Spleen (tissue), 11 donors: ENCODE results near the gene SMAD3. TPM values are rescaled to one million over a fixed set of nuclear protein-coding genes. Genes with fewer than 3 reads are reported as not detected.

Source experiments
- DNase-seq: peaks from one replicate; pipeline ENCODE4 v3.0.0-alpha.2; 2020
- H3K27ac ChIP-seq, 8 donors: fragments of 200-600 bp; sonication (generic) in 7 of 8; 1 replicate in 4 of 8; 2 replicates in 4 of 8; pipeline versions ENCODE4 v1.5.0 to v1.8.0; 2016 to 2021; ENCODE audit warnings: inconsistent platforms in 4 of 8, mild to moderate bottlenecking in 4 of 8, moderate library complexity in 1 of 8
- H3K27me3 ChIP-seq, 7 donors: fragments of 200-600 bp; sonication (generic) in 6 of 7; replicated peaks in 1 of 7; 1 replicate in 4 of 7; 2 replicates in 3 of 7; pipeline versions ENCODE4 v1.5.0 to v1.8.0; 2016 to 2021; ENCODE audit warnings: inconsistent platforms in 3 of 7, mild to moderate bottlenecking in 1 of 7
- H3K36me3 ChIP-seq, 6 donors: fragments of 200-600 bp; sonication (generic) in 5 of 6; 1 replicate in 4 of 6; 2 replicates in 2 of 6; pipeline versions ENCODE4 v1.5.0 to v1.8.0; 2016 to 2021; ENCODE audit warnings: inconsistent platforms in 2 of 6
- H3K4me1 ChIP-seq, 6 donors: fragments of 200-600 bp; sonication (generic) in 5 of 6; 1 replicate in 3 of 6; 2 replicates in 3 of 6; pipeline versions ENCODE4 v1.5.0 to v1.8.0; 2016 to 2021; ENCODE audit warnings: inconsistent platforms in 3 of 6
- H3K4me3 ChIP-seq, 8 donors: fragments of 200-600 bp; sonication (generic) in 7 of 8; 1 replicate in 4 of 8; 2 replicates in 4 of 8; pipeline versions ENCODE4 v1.5.0 to v1.8.0; 2016 to 2021; ENCODE audit warnings: inconsistent platforms in 4 of 8, mild to moderate bottlenecking in 4 of 8, moderate library complexity in 2 of 8
- H3K9me3 ChIP-seq, 8 donors: fragments of 200-600 bp; sonication (generic) in 7 of 8; 1 replicate in 4 of 8; 2 replicates in 4 of 8; pipeline versions ENCODE4 v1.5.0 to v1.8.0; 2016 to 2021; ENCODE audit warnings: inconsistent platforms in 4 of 8
- POLR2A ChIP-seq, 3 donors: fragments of 450-650 bp; IDR thresholded peaks; one replicate each; pipeline ENCODE4 v1.5.1; 2017; ENCODE audit warnings: antibody characterized with exemption in 3 of 3, mild to moderate bottlenecking in 1 of 3
- POLR2AphosphoS5 ChIP-seq, 3 donors: sonication (generic); formaldehyde crosslinking; IDR thresholded peaks; one replicate each; pipeline ENCODE4 v1.5.1; 2017; ENCODE audit warnings: antibody characterized with exemption in 3 of 3
- WGBS, 5 donors: extraction: QIAGEN DNeasy Blood & Tissue Kit in 3 of 5; methylation state at CpG; one replicate each; pipeline versions ENCODE4 v1.1.5 to v1.1.7; 2013 to 2018; 5-methylcytosine and 5-hydroxymethylcytosine counted together
- intact Hi-C: fragments of 100-400 bp; cut with DNase I; formaldehyde crosslinking; loops from one replicate; pipeline ENCODE4 v1.15.0; 2023; ENCODE audit warnings: low total_unique reads
- polyA plus RNA-seq, 3 donors: library from polyadenylated mRNA; stranded (reverse); fragments of 200-250 nt; gene quantifications; one replicate each; pipeline ENCODE4 v1.2.1, GENCODE V29; 2013
- total RNA-seq, 7 donors: library from RNA; depleted of rRNA in 3 of 7; stranded (reverse); fragments of >200 nt in 3 of 7; fragmentation: NEBNext Ultra II Directional in 4 of 7; extraction: Animal tissue kit (Norgen Biotek cat#: 25700) in 4 of 7; gene quantifications; one replicate each; pipeline versions ENCODE4 v1.1.0 to v1.2.1, GENCODE V29; 2016 to 2021
- TF ChIP-seq, protein P1 (sequence below), 11 experiments: fragments of 200-600 bp in 7 of 11; fragments of 450-650 bp in 4 of 11; sonication (generic) in 4 of 11; IDR thresholded peaks in 8 of 11; conservative IDR thresholded peaks in 3 of 11; 1 replicate in 7 of 11; 2 replicates in 4 of 11; pipeline versions ENCODE4 v1.4.0 to v1.8.0; 2016 to 2021; ENCODE audit warnings: antibody characterized with exemption in 11 of 11, inconsistent platforms in 4 of 11, mild to moderate bottlenecking in 1 of 11
- donor health status: healthy with polysubstance abuse.
- donor health status: DM: no; HTN: no; CAD: no; lungs with moderate emphysema.
- donor health status: DM: no; HTN: no; CAD: no.
- donor health status: Bipolar disorder and iron deficiency.
- donor health status: healthy.
- donor health status: DM: no; HTN: no; CAD: no.
- donor health status: DM: yes; HTN: yes; CAD: no.

The SMAD3 gene
- total and polyA plus RNA-seq, 10 donors: 8.3 to 78.4 (median 33.7) TPM

DNA sequence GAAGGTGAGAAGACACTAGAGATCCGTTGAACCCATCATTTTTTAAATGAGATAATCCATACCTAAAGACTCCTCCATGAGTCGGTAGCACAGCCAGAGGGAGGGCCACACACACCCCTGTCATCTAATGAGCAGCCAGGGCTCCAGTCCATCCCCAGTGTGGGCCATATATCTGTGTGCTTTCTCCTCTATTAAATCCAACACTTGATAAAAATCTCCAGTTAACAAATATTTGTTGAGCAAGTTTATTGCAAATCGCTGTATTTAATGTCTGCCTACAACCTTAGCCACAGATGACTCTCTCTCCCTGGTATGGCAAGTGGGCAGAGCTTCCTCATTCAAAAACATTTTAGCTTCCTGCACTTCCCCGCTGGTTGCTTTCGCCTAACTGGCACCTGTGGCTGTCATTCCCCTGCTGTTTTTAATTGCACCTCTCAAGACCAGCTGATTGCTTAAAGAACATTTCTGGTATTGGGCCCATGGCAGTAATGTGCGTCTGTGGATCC, 82.8 kb downstream of the SMAD3 start:
- 38 to 49% (median 48%) methylated on average over 6 of the region's 6 CpGs for WGBS, 5 donors
- TF ChIP-seq, protein P1, sequence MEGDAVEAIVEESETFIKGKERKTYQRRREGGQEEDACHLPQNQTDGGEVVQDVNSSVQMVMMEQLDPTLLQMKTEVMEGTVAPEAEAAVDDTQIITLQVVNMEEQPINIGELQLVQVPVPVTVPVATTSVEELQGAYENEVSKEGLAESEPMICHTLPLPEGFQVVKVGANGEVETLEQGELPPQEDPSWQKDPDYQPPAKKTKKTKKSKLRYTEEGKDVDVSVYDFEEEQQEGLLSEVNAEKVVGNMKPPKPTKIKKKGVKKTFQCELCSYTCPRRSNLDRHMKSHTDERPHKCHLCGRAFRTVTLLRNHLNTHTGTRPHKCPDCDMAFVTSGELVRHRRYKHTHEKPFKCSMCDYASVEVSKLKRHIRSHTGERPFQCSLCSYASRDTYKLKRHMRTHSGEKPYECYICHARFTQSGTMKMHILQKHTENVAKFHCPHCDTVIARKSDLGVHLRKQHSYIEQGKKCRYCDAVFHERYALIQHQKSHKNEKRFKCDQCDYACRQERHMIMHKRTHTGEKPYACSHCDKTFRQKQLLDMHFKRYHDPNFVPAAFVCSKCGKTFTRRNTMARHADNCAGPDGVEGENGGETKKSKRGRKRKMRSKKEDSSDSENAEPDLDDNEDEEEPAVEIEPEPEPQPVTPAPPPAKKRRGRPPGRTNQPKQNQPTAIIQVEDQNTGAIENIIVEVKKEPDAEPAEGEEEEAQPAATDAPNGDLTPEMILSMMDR (IDR thresholded peaks at IDR 0.05 in 8 of 11, conservative IDR thresholded peaks at IDR 0.05 in 3 of 11): no peak
- TF ChIP-seq POLR2A (IDR thresholded peaks at IDR 0.05) (no peak), POLR2AphosphoS5 (IDR thresholded peaks at IDR 0.05) (no peak)
- no peak for DNase-seq
- Histone ChIP-seq H3K27ac (peak overlapping the region in 3 of 8 donors; percentile 28 to 67 (median 51)), H3K4me1 (peaks cover 47 to 100% (median 78%) of the 10 kb centered on the region in 6 donors), H3K4me3 (no peak overlapping the region), H3K27me3 (no peaks in the 10 kb centered on the region), H3K36me3 (no peaks in the 10 kb centered on the region), H3K9me3 (no peaks in the 10 kb centered on the region)
- intact Hi-C loops: no loop called here

DNA sequence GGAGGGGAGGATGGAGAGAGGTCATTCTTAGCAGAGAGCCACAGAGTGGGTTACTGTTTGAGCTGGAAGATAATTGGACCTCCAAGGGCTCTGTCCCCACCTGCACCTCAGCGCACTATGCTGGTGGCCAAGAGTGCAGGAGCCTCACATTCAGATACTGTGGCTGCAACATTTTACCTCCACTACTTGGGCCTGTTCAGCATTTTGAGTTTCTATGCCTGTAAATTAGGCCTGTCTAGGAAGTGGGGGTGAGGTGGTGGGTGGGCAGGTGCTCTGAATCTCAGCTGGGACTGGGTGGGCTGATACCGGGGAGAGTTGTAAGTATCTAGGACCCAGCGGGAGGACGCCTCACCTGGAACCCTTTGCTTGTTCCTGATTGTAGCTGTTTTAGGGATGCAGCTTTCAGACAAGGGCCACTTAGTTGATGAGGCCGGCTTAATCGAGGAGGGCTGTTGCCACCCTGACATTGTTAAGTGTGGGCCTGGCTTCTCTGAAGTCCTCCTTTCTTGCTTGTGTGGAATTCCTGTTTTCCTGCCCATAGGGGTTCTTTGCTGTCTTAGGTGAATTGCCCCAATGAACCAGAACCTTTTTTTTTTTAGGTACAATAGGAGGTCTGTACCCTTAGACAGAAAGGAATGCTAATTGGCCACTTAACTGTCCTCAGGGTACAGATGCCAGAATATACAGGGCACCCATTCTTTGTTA, 83.8 kb downstream of the SMAD3 start:
- H3K36me3 ChIP-seq: peaks cover 0 to 8% (median 0%) of the 10 kb centered on the region in 6 donors
- intact Hi-C loops: no loop called here
- H3K27me3 ChIP-seq: no peaks in the 10 kb centered on the region
- no peaks in the 10 kb centered on the region for H3K9me3 ChIP-seq
- no peak for DNase-seq
- peaks cover 51 to 100% (median 71%) of the 10 kb centered on the region in 6 donors for H3K4me1 ChIP-seq
- TF ChIP-seq POLR2A (IDR thresholded peaks at IDR 0.05) (no peak), POLR2AphosphoS5 (IDR thresholded peaks at IDR 0.05) (no peak)
- TF ChIP-seq, protein P1 (IDR thresholded peaks at IDR 0.05 in 8 of 11, conservative IDR thresholded peaks at IDR 0.05 in 3 of 11): no peak
- peak overlapping the region in 6 of 8 donors; percentile 39 to 68 (median 54) for H3K27ac ChIP-seq
- H3K4me3 ChIP-seq: peak overlapping the region in 1 of 8 donors; percentile 41
- WGBS, 5 donors: 85 to 95% (median 89%) methylated on average over 5 to 6 of the region's 6 CpGs

DNA sequence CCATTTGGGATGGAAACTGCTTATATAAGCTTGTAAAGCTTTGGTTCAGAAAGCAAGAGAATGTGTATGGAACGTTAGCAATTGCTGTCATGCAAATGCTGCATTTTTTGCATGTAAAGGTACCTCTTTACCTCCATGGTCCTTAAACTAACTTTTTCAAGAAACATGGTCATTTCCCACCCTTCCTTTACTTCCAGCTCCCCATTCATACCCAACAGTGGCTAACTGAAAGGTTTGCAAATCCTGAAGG, 84.3 kb downstream of the SMAD3 start:
- Histone ChIP-seq H3K4me3 (peak overlapping the region in 2 of 8 donors; percentile 4 to 41), H3K27me3 (no peaks in the 10 kb centered on the region), H3K36me3 (peaks cover 0 to 9% (median 0%) of the 10 kb centered on the region in 6 donors), H3K4me1 (peaks cover 52 to 100% (median 66%) of the 10 kb centered on the region in 6 donors), H3K9me3 (no peaks in the 10 kb centered on the region), H3K27ac (peak overlapping the region in 7 of 8 donors; percentile 39 to 68 (median 57))
- intact Hi-C loops: no loop called here
- TF ChIP-seq POLR2AphosphoS5 (IDR thresholded peaks at IDR 0.05) (no peak), POLR2A (IDR thresholded peaks at IDR 0.05) (no peak)
- TF ChIP-seq, protein P1 (IDR thresholded peaks at IDR 0.05 in 8 of 11, conservative IDR thresholded peaks at IDR 0.05 in 3 of 11): no peak
- no peak for DNase-seq
- 56 to 78% (median 65%) methylated on average over 1 of the region's 1 CpG for WGBS, 5 donors

DNA sequence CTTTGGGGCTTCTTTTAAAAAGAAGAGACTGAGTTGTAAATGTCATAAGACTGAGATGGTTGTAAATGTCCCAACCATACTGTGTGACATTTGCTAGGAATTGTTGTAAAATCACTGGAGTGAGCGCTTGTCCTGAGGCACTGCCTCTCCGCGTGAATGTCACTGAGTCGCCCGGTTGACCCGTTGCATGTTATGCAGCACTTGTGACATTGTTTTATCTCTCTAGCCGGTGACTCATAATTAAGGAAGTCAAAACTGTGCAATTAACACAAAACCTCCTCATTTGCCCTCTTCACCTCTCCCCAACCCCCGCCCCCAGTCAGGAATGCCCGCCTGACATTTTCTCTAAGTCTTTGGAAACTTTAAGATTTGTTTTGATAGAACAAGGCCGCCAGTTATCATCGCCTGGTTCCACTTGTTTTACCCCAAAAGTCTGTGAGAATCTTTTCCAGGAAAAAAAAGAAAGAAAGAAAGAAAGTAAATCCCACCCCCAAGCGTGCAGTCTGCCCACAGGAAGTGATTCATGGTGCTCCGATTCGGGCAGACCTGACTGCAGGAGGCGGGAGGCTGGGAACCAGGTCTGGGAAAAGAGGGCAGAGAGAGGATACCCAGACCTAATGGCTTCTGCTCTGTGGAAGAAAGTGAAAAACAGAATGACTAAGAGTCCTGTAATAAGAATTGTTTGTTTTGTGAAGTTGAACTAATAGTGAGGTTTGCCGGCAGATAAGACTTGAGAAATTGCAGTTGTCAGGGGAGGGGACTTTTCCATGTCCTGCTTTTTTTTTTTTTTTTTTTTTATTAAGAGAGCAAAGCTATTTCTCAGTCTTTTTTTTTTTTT, 84.8 kb downstream of the SMAD3 start:
- H3K4me1 ChIP-seq: peaks cover 52 to 99% (median 61%) of the 10 kb centered on the region in 6 donors
- peaks cover 0 to 15% (median 0%) of the 10 kb centered on the region in 6 donors for H3K36me3 ChIP-seq
- no peak for DNase-seq
- H3K9me3 ChIP-seq: no peaks in the 10 kb centered on the region
- peak in 2 of 3 donors; percentile 36 to 59 for TF ChIP-seq POLR2AphosphoS5 (IDR thresholded peaks at IDR 0.05)
- TF ChIP-seq, protein P1 (IDR thresholded peaks at IDR 0.05 in 8 of 11, conservative IDR thresholded peaks at IDR 0.05 in 3 of 11): no peak
- H3K27ac ChIP-seq: peak overlapping the region in 7 of 8 donors; percentile 39 to 68 (median 57)
- intact Hi-C loops: no loop called here
- WGBS, 5 donors: 36 to 52% (median 40%) methylated on average over 16 of the region's 16 CpGs
- peak overlapping the region in 2 of 8 donors; percentile 4 to 41 for H3K4me3 ChIP-seq
- H3K27me3 ChIP-seq: no peaks in the 10 kb centered on the region
